Neural crest cell (in vitro differentiated cells): ENCODE measurements around the gene VCX3A. TPM values are rescaled to one million over a fixed set of nuclear protein-coding genes. Genes with fewer than 3 reads are reported as not detected.

Experiments used
- DNase-seq: peaks from one replicate; pipeline ENCODE4 v3.0.0; 2021; ENCODE audit warnings: low read depth, mixed read lengths, low spot score
- H3K27ac Mint-ChIP-seq: one replicate; pipeline ENCODE4 v1.8.0; 2021; ENCODE audit warnings: mild to moderate bottlenecking, mixed read lengths; ENCODE audit not compliant: unreplicated experiment
- H3K27me3 Mint-ChIP-seq: 2 replicates; pipeline ENCODE4 v1.8.0; 2021; ENCODE audit warnings: low read depth, mild to moderate bottlenecking, mixed read lengths
- H3K36me3 Mint-ChIP-seq: 2 replicates; pipeline ENCODE4 v1.8.0; 2021; ENCODE audit warnings: low read depth, mild to moderate bottlenecking, mixed read lengths
- H3K4me1 Mint-ChIP-seq: 2 replicates; pipeline ENCODE4 v1.8.0; 2021; ENCODE audit warnings: mixed read lengths
- H3K4me3 Mint-ChIP-seq: one replicate; pipeline ENCODE4 v1.8.0; 2021; ENCODE audit warnings: mild to moderate bottlenecking, mixed read lengths
- H3K9me3 Mint-ChIP-seq: 2 replicates; pipeline ENCODE4 v1.8.0; 2021; ENCODE audit warnings: mixed read lengths
- CTCF ChIP-seq: fragments of 200-600 bp; sonication (generic); conservative IDR thresholded peaks from 2 replicates; pipeline ENCODE4 v1.5.0; 2021; ENCODE audit warnings: antibody characterized with exemption, mild to moderate bottlenecking
- total RNA-seq: library from RNA; stranded (reverse); gene quantifications from 2 replicates; pipeline ENCODE4 v1.2.1, GENCODE V29; 2021

The VCX3A gene
- total RNA-seq, 1 donor from 2014 or later = 0.58 TPM

- no peak overlapping the region for H3K4me3 Mint-ChIP-seq
- H3K27me3 Mint-ChIP-seq = no peaks in the 10 kb centered on the region
- DNase-seq = no peak
- H3K4me1 Mint-ChIP-seq = no peaks in the 10 kb centered on the region
- TF ChIP-seq CTCF = no peak
- H3K9me3 Mint-ChIP-seq = peaks cover 14% of the 10 kb centered on the region
- no peaks in the 10 kb centered on the region for H3K36me3 Mint-ChIP-seq
- H3K27ac Mint-ChIP-seq = no peak overlapping the region
Observed at GRCh38 chrX:6545712-6546111, 10.8 kb upstream of the VCX3A start.

- Mint-ChIP-seq H3K4me1 (no peaks in the 10 kb centered on the region), H3K27me3 (no peaks in the 10 kb centered on the region), H3K36me3 (no peaks in the 10 kb centered on the region)
Observed at GRCh38 chrX:6526564-6527136, 8.3 kb downstream of the VCX3A start.

GRCh38 chrX:6517376-6517775 is 17.5 kb downstream of the VCX3A start:
- no peaks in the 10 kb centered on the region for H3K27me3 Mint-ChIP-seq
- H3K4me1 Mint-ChIP-seq = no peaks in the 10 kb centered on the region
- TF ChIP-seq CTCF = no peak
- no peak for DNase-seq
- peaks cover 7% of the 10 kb centered on the region for H3K9me3 Mint-ChIP-seq
- no peaks in the 10 kb centered on the region for H3K36me3 Mint-ChIP-seq
- H3K4me3 Mint-ChIP-seq = no peak overlapping the region
- H3K27ac Mint-ChIP-seq = no peak overlapping the region

More at GRCh38 chrX:6526564-6527136, 8.3 kb downstream of the VCX3A start:
- no peak overlapping the region for H3K4me3 Mint-ChIP-seq
- peaks cover 8% of the 10 kb centered on the region for H3K9me3 Mint-ChIP-seq
- no peak overlapping the region for H3K27ac Mint-ChIP-seq
- no peak for DNase-seq
- no peak for TF ChIP-seq CTCF

- H3K36me3 Mint-ChIP-seq = no peaks in the 10 kb centered on the region
- no peak for DNase-seq
- H3K4me3 Mint-ChIP-seq = no peak overlapping the region
- no peak overlapping the region for H3K27ac Mint-ChIP-seq
- TF ChIP-seq CTCF = no peak
- H3K9me3 Mint-ChIP-seq = no peaks in the 10 kb centered on the region
- H3K27me3 Mint-ChIP-seq = no peaks in the 10 kb centered on the region
- H3K4me1 Mint-ChIP-seq = peaks cover 4% of the 10 kb centered on the region
Observed at GRCh38 chrX:6506444-6506843, 28.5 kb downstream of the VCX3A start.

GRCh38 chrX:6505960-6506359 is 29.0 kb downstream of the VCX3A start:
- Mint-ChIP-seq H3K9me3 (no peaks in the 10 kb centered on the region), H3K4me1 (peaks cover 4% of the 10 kb centered on the region), H3K27ac (peak overlapping the region; percentile 24), H3K4me3 (no peak overlapping the region), H3K27me3 (no peaks in the 10 kb centered on the region), H3K36me3 (no peaks in the 10 kb centered on the region)
- no peak for TF ChIP-seq CTCF
- DNase-seq = no peak
